ENCODE results near the gene PTPRU.

DNA sequence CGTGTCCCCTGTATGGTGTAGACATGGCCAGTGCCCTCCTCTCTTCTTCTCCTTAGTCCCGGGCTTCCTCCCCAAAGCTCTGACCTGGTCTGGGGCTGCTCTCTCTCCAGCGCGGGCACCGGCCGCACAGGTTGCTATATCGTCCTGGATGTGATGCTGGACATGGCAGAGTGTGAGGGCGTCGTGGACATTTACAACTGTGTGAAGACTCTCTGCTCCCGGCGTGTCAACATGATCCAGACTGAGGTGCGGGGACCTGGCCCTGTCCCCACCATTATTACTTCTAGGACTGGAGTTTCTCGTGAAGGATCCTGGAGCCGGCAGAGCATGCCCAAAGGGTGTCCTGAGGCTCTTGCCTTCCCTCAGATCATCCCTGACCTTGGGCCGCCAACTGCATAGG is 78.9 kb downstream of the PTPRU start:
- TF ChIP-seq POLR2AphosphoS5 (IDR thresholded peaks at IDR 0.05; ENCODE audit: borderline replicate concordance, low read depth, low read length) (no peak), EZH2 (IDR thresholded peaks at IDR 0.05) (no peak), FOXP2 (optimal IDR thresholded peaks at IDR 0.05; ENCODE audit: control extremely low read depth, extremely low read length, insufficient read depth) (no peak)

Measured in SK-N-MC (cell line).